CD4-positive, CD25-positive, alpha-beta regulatory T cell (primary cell): ENCODE data around the gene SERPINI1. TPM values are rescaled to one million over a fixed set of nuclear protein-coding genes. Genes with fewer than 3 reads are reported as not detected.
A peak's percentile ranks its signal among the peaks of the same experiment; 100 is the strongest.

Source experiments
- ATAC-seq, 2 donors: fragments of 150-1000 bp; cut with Tn5 transposase; one replicate each; pipeline ENCODE4 v1.10.0; 2021; ENCODE audit warnings: low read depth in 2 of 2, moderate number of reproducible peaks in 2 of 2, moderate library complexity in 1 of 2
- DNase-seq, 3 donors: peaks; one replicate each; pipeline versions ENCODE4 v3.0.0 to v3.0.0-alpha.2; 2012 to 2022; ENCODE audit warnings: mixed read lengths in 1 of 3
- H3K27ac ChIP-seq: one replicate; pipeline ENCODE4 v1.7.0; 2013; ENCODE audit warnings: mild to moderate bottlenecking, low read length; ENCODE audit not compliant: insufficient read depth, poor library complexity, severe bottlenecking
- H3K27me3 ChIP-seq: one replicate; pipeline ENCODE4 v1.7.0; 2013; ENCODE audit warnings: low read length; ENCODE audit not compliant: control insufficient read depth, insufficient read depth
- H3K36me3 ChIP-seq: one replicate; pipeline ENCODE4 v1.7.0; 2013; ENCODE audit warnings: mild to moderate bottlenecking, low read length, moderate library complexity; ENCODE audit not compliant: control insufficient read depth, insufficient read depth
- H3K4me1 ChIP-seq: 2 replicates; pipeline ENCODE4 v1.7.0; 2013; ENCODE audit warnings: mild to moderate bottlenecking, low read length; ENCODE audit not compliant: insufficient read depth, control insufficient read depth, poor library complexity, severe bottlenecking
- H3K4me3 ChIP-seq: one replicate; pipeline ENCODE4 v1.7.0; 2013; ENCODE audit warnings: low read depth, mild to moderate bottlenecking, low read length, moderate library complexity
- H3K9me3 ChIP-seq, 2 experiments: 1 replicate in 1 of 2; 2 replicates in 1 of 2; pipeline ENCODE4 v1.7.0; 2013; ENCODE audit warnings: low read length in 2 of 2, mild to moderate bottlenecking in 1 of 2, moderate library complexity in 1 of 2; ENCODE audit not compliant: control insufficient read depth in 2 of 2
- H3K27ac Mint-ChIP-seq, 3 donors: one replicate each; pipeline ENCODE4 v1.8.0; 2020 to 2022; ENCODE audit warnings: mild to moderate bottlenecking in 3 of 3, mixed read lengths in 3 of 3, moderate library complexity in 2 of 3
- H3K27me3 Mint-ChIP-seq: one replicate; pipeline ENCODE4 v1.8.0; 2022; ENCODE audit warnings: mild to moderate bottlenecking, mixed read lengths
- H3K36me3 Mint-ChIP-seq: one replicate; pipeline ENCODE4 v1.8.0; 2020; ENCODE audit warnings: mixed read lengths
- H3K4me1 Mint-ChIP-seq, 4 donors: one replicate each; pipeline ENCODE4 v1.8.0; 2020 to 2022; ENCODE audit warnings: mixed read lengths in 4 of 4, mild to moderate bottlenecking in 1 of 4
- H3K4me3 Mint-ChIP-seq, 4 donors: one replicate each; pipeline ENCODE4 v1.8.0; 2020 to 2022; ENCODE audit warnings: mild to moderate bottlenecking in 4 of 4, mixed read lengths in 4 of 4, moderate library complexity in 3 of 4
- H3K9me3 Mint-ChIP-seq, 7 donors: one replicate each; pipeline ENCODE4 v1.8.0; 2020 to 2022; ENCODE audit warnings: mixed read lengths in 7 of 7, mild to moderate bottlenecking in 3 of 7, moderate library complexity in 2 of 7
- polyA plus RNA-seq, 4 donors: library from polyadenylated mRNA; unstranded; fragments of 300-500 nt; fragmentation: Illumina TruSeq; gene quantifications; one replicate each; pipeline ENCODE4 v1.2.3, GENCODE V29; 2021
- total RNA-seq: library from RNA; stranded (reverse); gene quantifications from one replicate; pipeline ENCODE4 v1.2.3, GENCODE V29; 2022

SERPINI1 gene
- total and polyA plus RNA-seq, 5 donors from 2014 or later, result 2.4 to 17.8 (median 13.2) TPM

DNA sequence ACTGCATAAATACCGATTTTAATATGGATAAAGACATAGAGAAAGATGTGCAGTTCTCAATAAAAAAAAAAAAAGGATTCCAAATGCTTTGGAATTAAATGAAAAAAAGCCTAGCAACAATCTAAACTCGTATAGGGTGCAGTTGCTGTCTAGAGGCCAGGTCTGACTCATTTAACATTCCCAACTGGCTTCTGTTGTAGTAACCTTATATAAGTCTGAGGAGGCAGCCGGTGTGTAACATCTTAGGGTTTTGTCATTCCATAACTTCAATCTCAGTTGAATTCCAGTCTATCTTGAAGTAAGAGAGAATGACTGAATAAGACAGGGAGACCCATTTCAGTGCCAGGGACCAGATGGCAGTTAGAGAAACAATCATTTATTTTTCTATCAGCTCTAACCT, 7.3 kb upstream of the SERPINI1 start:
- ATAC-seq (no peak), DNase-seq (no peak)
- Histone ChIP-seq H3K36me3 (peaks cover 4% of the 10 kb centered on the region), H3K9me3 (no peaks in the 10 kb centered on the region), H3K4me3 (peak overlapping the region; percentile 35), H3K27ac (peak overlapping the region; percentile 42), H3K4me1 (peaks cover 69% of the 10 kb centered on the region), H3K27me3 (no peaks in the 10 kb centered on the region)
- peak overlapping the region in 1 of 3 donors; percentile 65 for H3K27ac Mint-ChIP-seq
- peaks cover 6% of the 10 kb centered on the region for H3K36me3 Mint-ChIP-seq
- no peaks in the 10 kb centered on the region for H3K9me3 Mint-ChIP-seq
- H3K4me1 Mint-ChIP-seq, result peaks cover 47 to 67% (median 56%) of the 10 kb centered on the region in 4 donors
- no peaks in the 10 kb centered on the region for H3K27me3 Mint-ChIP-seq
- H3K4me3 Mint-ChIP-seq, result peak overlapping the region in 1 of 4 donors; percentile 55

DNA sequence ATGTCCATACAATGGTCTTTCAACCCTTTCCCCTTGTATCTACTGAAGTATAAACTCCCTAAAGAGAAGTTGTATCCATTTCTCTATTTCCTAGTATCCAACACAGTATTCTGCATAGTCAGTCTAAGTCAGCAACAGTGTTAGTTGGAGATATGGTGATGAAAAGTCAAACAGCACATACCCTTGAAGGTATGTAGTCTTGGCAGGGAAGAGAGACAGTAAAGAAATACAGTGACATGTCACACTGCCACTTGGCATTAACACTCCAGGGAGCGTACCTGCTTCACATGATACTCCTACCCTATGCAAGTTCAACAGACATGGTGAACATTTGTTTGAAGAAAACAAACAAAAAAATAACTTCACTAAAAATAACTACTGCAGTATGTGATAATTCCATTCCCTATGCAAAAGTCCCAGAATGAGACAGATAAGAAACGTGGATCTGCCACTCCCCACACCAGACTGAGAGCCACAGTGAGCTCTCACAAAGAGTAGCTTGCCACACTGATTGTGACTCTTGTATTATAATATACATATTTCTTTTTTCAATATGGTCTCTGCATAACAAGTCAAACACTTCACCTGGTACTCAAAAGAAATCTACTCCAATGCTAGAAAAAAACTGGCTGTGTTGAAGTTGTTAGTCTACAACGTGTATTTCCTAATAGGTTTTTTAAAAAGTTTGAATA, 6.7 kb upstream of the SERPINI1 start:
- Histone ChIP-seq H3K27ac (no peak overlapping the region), H3K4me3 (peak overlapping the region; percentile 35), H3K9me3 (no peaks in the 10 kb centered on the region), H3K36me3 (peaks cover 4% of the 10 kb centered on the region), H3K4me1 (peaks cover 74% of the 10 kb centered on the region), H3K27me3 (no peaks in the 10 kb centered on the region)
- peaks cover 44 to 68% (median 52%) of the 10 kb centered on the region in 4 donors for H3K4me1 Mint-ChIP-seq
- H3K9me3 Mint-ChIP-seq, result no peaks in the 10 kb centered on the region
- ATAC-seq, result no peak
- H3K4me3 Mint-ChIP-seq, result peak overlapping the region in 2 of 4 donors; percentile 37 to 55
- H3K27me3 Mint-ChIP-seq, result no peaks in the 10 kb centered on the region
- peak overlapping the region in 1 of 3 donors; percentile 65 for H3K27ac Mint-ChIP-seq
- DNase-seq, result no peak
- peaks cover 5% of the 10 kb centered on the region for H3K36me3 Mint-ChIP-seq

DNA sequence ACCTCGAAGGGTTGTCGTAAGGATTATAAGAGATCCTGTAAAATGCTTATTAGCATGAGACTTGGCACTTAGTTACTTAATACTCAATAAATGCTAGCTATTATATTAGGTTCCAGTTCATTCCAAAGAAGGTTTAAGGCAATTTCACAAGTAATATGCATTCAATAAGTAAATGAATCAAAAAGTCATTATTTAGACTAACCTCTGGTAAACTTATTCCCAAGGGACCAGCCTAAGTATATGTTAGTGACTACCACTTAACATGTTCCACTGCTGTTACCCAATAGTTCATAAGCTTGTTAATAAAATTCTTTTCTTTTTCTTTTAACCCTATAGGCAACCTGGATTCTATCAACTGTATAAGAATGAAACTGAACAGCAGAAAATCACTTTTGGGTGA, 5.9 kb upstream of the SERPINI1 start:
- Histone ChIP-seq H3K36me3 (no peaks in the 10 kb centered on the region), H3K27me3 (no peaks in the 10 kb centered on the region), H3K27ac (no peak overlapping the region), H3K9me3 (no peaks in the 10 kb centered on the region), H3K4me1 (peaks cover 71% of the 10 kb centered on the region), H3K4me3 (peak overlapping the region; percentile 16)
- Mint-ChIP-seq H3K27ac (peak overlapping the region in 1 of 3 donors; percentile 23), H3K9me3 (no peaks in the 10 kb centered on the region), H3K27me3 (no peaks in the 10 kb centered on the region), H3K36me3 (peaks cover 5% of the 10 kb centered on the region), H3K4me3 (no peak overlapping the region), H3K4me1 (peaks cover 36 to 60% (median 44%) of the 10 kb centered on the region in 4 donors)
- DNase-seq (no peak), ATAC-seq (no peak)

DNA sequence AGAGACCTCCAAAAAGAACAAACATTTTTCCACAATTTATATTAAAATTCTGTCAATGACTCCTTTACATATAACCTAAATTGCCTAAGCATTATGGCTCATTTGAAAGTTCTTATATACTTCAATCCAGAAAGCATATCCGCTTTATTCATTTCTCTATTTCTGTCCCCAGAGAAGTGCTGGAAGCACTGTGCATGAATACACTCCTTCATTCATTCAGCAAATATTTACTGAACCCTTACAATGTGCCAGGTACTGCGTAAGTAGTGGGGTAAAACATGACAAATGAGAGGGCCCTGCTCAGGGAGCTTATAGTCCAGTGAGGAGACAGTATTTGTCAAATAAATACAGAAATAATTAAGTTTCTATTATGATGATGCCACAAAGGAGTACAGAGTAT, 4.1 kb upstream of the SERPINI1 start:
- H3K36me3 Mint-ChIP-seq, result no peaks in the 10 kb centered on the region
- H3K27me3 ChIP-seq, result no peaks in the 10 kb centered on the region
- no peaks in the 10 kb centered on the region for H3K9me3 ChIP-seq
- H3K27ac ChIP-seq, result no peak overlapping the region
- no peaks in the 10 kb centered on the region for H3K27me3 Mint-ChIP-seq
- H3K9me3 Mint-ChIP-seq, result no peaks in the 10 kb centered on the region
- H3K27ac Mint-ChIP-seq, result peak overlapping the region in 1 of 3 donors; percentile 37
- H3K4me3 ChIP-seq, result no peak overlapping the region
- H3K4me3 Mint-ChIP-seq, result peak overlapping the region in 1 of 4 donors; percentile 20
- no peaks in the 10 kb centered on the region for H3K36me3 ChIP-seq
- H3K4me1 Mint-ChIP-seq, result peaks cover 26 to 52% (median 34%) of the 10 kb centered on the region in 4 donors
- peaks cover 75% of the 10 kb centered on the region for H3K4me1 ChIP-seq
- ATAC-seq (no peak), DNase-seq (no peak)

DNA sequence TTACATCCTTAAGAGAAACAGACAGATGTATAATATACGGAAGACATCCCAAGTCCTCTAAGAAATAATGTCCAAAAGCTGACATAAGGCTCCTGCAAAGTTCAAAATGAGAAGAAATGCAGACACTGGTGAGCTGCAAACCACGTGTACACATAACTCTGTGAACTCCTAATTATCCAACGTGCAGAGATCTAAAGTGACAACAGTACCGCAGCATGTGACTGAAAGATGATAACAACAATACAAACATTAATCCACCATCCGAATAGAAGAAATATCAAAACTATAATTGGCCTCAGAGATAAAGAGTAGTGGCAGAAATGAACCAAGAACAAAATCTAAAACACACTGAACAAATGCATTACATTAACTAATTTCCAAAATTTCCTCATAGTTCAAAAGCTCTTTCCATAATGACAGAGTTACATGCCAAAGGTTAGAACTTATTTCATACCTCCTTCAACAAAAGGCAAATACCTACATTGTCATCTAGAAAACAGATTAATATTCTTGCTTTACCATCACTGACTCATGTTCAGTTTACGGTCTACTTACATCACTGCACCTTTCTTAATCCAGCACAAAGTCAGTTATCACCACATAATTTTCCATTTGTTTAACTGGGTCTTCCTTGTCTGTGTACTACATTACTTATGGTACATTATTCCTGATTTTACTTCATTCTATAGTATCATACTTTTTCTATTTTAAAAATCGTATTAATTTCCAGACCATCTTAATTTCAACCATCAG, 3.0 kb upstream of the SERPINI1 start:
- no peaks in the 10 kb centered on the region for H3K27me3 ChIP-seq
- H3K36me3 ChIP-seq, result no peaks in the 10 kb centered on the region
- ATAC-seq (no peak), DNase-seq (no peak)
- H3K4me1 ChIP-seq, result peaks cover 67% of the 10 kb centered on the region
- Mint-ChIP-seq H3K27me3 (no peaks in the 10 kb centered on the region), H3K4me3 (peak overlapping the region in 1 of 4 donors; percentile 68), H3K4me1 (peaks cover 16 to 47% (median 27%) of the 10 kb centered on the region in 4 donors), H3K27ac (peak overlapping the region in 2 of 3 donors; percentile 23 to 40), H3K9me3 (no peaks in the 10 kb centered on the region), H3K36me3 (no peaks in the 10 kb centered on the region)
- peak overlapping the region; percentile 95 for H3K4me3 ChIP-seq
- H3K27ac ChIP-seq, result peak overlapping the region; percentile 24
- no peaks in the 10 kb centered on the region for H3K9me3 ChIP-seq

DNA sequence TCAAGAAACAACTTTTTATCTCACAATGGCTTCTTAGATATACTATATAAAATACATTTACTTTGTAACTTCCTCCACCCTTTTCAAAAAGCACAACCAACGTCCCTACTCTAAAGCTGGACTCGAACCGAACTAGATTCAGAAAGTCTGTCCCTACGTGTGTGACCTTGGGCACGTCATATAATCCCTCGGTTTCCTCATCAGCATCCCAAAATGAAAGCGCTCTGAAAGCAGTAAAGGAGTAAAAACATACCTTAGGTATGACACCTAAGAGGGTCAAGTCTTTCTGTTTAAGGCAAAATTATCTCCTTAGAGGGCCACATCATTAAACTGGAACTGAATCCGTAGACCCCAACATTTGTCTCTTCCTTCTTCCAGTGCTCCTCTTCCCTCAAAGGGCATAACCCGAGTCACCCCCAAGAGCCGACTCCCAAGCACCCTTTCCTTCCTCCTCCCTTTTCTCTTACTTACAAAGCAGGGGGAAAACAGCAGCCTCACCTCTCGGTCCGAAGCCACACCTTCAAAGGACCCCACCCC, 1.5 kb upstream of the SERPINI1 start:
- H3K9me3 Mint-ChIP-seq, result no peaks in the 10 kb centered on the region
- H3K4me1 Mint-ChIP-seq, result peaks cover 13 to 37% (median 22%) of the 10 kb centered on the region in 4 donors
- no peak overlapping the region for H3K4me3 Mint-ChIP-seq
- H3K27ac Mint-ChIP-seq, result no peak overlapping the region
- H3K4me3 ChIP-seq, result peak overlapping the region; percentile 95
- H3K27ac ChIP-seq, result peak overlapping the region; percentile 91
- no peak for ATAC-seq
- peaks cover 4% of the 10 kb centered on the region for H3K36me3 Mint-ChIP-seq
- no peaks in the 10 kb centered on the region for H3K27me3 ChIP-seq
- no peaks in the 10 kb centered on the region for H3K9me3 ChIP-seq
- H3K27me3 Mint-ChIP-seq, result no peaks in the 10 kb centered on the region
- no peaks in the 10 kb centered on the region for H3K36me3 ChIP-seq
- DNase-seq, result peak in 1 of 3 donors; percentile 3
- peaks cover 53% of the 10 kb centered on the region for H3K4me1 ChIP-seq

DNA sequence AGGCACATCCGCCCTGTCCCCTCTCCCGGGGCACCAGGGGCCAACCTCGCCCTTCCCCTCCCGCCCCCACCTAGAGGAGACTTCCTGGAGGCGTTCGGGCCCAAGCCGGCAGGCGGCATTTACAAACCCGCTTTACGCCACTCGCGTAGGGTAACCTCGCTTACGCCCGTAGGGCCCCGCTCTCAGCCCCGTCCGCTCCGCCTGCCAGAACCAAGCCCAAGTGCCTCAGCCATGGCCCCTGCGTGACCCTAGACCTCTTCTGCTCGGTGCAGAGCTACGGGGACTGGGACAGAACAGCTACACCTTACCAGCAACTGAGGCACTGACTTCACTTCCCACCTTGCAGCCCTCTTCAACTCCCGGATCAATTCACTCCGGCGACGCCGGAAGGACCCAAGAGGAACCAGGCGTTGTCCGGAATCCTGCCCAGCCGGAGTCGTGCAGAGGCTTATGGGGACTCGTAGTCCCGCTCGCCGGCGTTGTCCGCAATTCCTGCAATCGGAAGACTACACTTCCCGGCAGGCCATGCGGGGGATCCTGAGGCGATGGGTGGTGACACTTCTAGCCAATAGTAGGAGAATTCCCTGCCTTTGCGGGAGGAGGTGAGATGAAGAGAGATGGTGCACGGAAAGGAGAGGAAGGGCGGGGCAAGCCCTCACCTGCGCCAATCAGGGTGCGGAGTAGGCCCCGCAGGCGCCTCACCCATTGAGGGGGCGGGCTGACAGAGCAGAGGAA, 856 bp upstream of the SERPINI1 start, which contains the start of gene PDCD10:
TSS of gene PDCD10 (minus strand) at position 395 of the 735 bp plus-strand sequence. CDS start 14,735 bp downstream, outside the sequence.
- H3K4me1 ChIP-seq, result peaks cover 47% of the 10 kb centered on the region
- H3K27ac Mint-ChIP-seq, result no peak within 1 kb of the TSS
- H3K9me3 Mint-ChIP-seq, result no peaks in the 10 kb centered on the region
- peaks cover 4% of the 10 kb centered on the region for H3K36me3 Mint-ChIP-seq
- no peaks in the 10 kb centered on the region for H3K9me3 ChIP-seq
- no peaks in the 10 kb centered on the region for H3K27me3 ChIP-seq
- H3K4me1 Mint-ChIP-seq, result peaks cover 7 to 32% (median 18%) of the 10 kb centered on the region in 4 donors
- no peaks in the 10 kb centered on the region for H3K27me3 Mint-ChIP-seq
- H3K4me3 ChIP-seq, result peak within 1 kb of the TSS; percentile 95
- no peak within 1 kb of the TSS for H3K4me3 Mint-ChIP-seq
- no peaks in the 10 kb centered on the region for H3K36me3 ChIP-seq
- peak within 1 kb of the TSS; percentile 91 for H3K27ac ChIP-seq
- ATAC-seq (peak; percentile 86 to 90), DNase-seq (peak; percentile 97 to 99 (median 99))
